ENCODE measurements around the gene TARS2.

TARS2 gene

GRCh38 chr1:150508982-150509381 is 21.8 kb downstream of the TARS2 start:
- no peak for DNase-seq

DNA sequence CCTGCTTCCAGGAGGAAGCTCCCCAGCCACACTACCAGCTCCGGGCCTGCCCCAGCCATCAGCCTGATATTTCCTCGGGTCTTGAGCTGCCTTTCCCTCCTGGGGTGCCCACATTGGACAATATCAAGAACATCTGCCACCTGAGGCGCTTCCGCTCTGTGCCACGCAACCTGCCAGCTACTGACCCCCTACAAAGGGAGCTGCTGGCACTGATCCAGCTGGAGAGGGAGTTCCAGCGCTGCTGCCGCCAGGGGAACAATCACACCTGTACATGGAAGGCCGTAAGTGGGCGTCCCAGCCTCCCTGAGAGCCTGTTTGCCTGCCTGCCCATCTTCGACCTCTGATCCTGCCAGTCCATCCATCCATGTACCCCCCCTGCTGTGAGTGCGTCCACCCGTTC is 24.3 kb downstream of the TARS2 start:
- DNase-seq: no peak

DNA sequence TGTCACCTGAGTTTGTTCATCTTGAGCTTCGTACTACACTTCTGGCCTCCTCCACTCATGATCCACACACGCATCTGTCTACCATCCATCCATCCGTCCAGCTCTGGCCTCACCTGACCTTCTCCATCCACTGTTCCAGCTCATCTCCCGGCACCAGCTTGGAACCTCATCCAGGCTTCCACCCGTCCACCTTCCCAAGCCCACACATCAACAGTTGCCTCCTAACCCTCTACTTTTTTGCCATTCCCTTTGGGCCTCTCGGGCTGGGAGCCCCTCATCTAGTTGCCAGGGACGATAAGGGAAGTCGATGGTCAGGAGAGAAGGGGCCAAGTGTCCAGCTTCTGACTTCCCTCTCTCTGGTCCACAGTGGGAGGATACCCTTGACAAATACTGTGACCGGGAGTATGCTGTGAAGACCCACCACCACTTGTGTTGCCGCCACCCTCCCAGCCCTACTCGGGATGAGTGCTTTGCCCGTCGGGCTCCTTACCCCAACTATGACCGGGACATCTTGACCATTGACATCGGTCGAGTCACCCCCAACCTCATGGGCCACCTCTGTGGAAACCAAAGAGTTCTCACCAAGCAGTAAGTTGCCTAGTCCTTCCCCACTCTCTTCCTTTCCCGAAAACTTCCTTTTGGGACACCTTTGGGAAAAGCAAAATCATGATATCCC is 24.9 kb downstream of the TARS2 start:
- no peak for DNase-seq

GRCh38 chr1:150512846-150513245 is 25.6 kb downstream of the TARS2 start:
- no peak for DNase-seq

DNA sequence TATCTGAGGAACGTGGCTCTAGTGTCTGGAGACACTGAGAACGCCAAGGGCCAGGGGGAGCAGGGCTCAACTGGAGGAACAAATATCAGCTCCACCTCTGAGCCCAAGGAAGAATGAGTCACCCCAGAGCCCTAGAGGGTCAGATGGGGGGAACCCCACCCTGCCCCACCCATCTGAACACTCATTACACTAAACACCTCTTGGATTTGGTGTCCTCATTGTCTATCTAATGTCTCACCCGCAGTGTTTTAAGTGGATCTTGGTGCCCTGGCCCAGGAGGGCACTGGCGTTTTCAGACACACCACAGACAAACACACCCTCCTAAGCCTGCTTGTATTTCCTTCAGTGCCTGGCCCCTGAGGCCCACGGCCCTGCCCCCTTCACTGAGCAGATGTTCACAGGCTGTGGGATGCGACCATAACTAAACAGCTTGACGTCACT is 26.2 kb downstream of the TARS2 start:
- DNase-seq: no peak

- no peak for DNase-seq
These were observed 27.0 kb downstream of the TARS2 start for GRCh38 chr1:150514260-150514659.

DNA sequence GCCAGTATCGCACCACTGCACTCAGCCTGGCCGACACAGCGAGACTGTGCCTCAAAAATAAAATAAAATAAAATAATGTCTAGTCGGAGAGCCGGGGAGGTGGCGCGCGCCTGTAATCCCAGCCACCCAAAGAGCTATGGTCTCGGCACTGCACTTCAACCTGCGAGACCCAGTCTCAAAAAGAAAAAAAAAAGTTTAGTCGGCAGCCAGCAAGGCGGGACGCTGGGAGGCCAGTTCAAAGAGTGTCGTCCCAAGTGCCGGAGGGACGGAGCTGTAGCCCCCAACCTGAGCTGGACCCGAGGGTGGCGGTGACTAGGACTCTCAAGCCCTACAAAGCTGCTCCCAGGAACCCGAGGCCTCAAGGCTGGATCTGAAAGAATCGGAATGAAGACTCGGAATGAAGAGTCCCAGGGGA is 27.7 kb downstream of the TARS2 start:
- no peak for DNase-seq

- peak; percentile 98 to 100 for DNase-seq
These were observed 28.3 kb downstream of the TARS2 start, which contains the start of gene FALEC for GRCh38 chr1:150515328-150516049. Gene FALEC (plus strand): TSS chr1:150515752.

DNA sequence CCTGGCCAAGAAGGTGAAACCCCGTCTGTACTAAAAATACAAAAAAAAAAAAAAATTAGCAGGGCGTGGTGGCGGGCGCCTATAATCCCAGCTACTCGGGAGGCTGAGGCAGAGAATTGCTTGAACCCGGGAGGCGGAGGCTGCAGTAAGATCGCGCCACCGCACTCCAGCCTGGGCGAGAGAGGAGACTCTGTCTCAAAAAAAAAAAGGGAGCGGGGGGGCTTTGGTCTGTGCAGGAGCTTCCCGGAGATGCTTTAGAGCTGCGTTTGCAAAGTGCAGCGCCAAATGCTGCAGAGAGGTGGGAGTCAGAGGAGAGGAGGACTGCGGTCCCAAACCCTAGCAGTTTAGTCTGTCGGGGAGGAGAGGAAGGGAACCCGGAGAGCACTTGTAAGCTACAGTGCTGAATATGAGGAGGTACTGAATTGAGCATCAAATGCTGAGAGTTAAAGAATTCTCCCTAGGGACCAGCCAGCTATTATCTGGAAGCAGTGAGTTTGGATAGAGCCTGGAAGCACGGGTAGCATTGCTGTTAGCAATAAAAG is 28.9 kb downstream of the TARS2 start:
- peak; percentile 43 to 73 for DNase-seq

DNA sequence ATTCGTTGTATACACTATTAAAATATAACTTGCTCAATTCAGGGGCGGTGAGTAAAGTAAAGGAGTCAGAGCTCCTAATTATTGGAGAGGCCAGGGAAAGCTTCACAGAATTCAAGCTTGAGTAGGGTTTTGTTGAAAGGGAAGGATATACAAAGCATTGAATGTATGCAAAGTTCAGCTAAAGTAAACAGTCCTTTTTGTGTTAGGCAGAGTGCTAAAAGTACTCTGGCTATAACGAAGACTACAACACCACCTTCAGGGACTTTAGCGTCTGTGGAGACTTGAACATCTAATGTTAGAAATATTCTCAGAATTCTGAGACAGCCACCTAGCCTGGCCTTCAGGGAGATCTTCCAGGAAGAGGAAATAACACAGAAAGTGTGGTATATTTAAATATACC is 29.4 kb downstream of the TARS2 start:
- peak in 1 of 2 experiments; percentile 73 for DNase-seq

- no peak for DNase-seq
These were observed 34.2 kb downstream of the TARS2 start for GRCh38 chr1:150521196-150521968.

DNA sequence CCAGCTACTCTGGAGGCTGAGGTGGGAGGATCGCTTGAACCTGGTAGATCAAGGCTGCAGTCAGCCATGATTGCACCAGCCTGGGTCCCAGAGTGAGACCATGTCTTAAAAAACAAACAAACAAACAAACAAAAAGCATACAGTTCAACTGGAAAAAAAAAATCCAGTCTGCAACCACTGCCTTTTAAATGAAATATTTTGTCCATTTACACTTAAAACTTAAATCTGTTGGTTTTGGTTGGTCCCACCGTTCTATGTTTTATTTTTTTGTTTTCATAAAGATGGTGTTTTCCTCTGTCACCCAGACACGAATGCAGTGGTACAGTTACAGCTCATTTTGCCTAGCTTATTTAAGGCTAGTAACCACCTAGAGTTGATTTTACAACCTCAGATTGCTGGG is 38.1 kb downstream of the TARS2 start:
- no peak for DNase-seq

- DNase-seq: no peak
These were observed 41.0 kb downstream of the TARS2 start for GRCh38 chr1:150528196-150528595.

GRCh38 chr1:150529017-150529416 is 41.8 kb downstream of the TARS2 start:
- DNase-seq: no peak

DNA sequence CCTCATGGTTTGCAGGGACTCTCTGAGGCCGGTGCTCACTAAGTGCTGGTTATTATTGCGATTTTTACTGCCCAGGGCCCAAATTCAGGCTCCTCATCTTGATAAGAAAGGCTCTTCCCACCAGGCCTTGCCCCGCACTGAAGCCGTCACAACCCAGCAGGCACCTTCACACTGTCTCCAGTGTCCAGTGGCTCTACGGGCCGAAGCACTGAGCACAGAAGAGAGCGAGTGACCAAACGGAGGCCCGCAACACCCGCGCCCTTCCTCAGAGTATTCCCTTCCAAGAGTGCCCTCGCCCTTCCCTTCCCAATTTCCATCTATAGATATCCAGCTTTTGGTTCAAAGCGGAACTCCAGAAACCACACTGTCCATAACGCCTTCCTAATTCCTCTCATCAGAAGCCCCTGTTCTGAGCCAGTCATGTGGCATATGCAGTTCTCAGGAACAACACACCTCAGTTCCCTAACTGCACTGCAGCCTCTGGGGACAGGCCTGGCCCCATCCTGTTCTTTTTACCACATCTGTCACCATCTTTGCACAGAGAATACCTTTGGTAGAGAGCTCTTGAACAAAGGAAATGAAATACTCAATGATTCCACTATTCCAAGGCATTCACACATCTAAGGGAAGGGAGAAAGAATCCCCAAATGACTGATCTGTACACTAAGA is 43.4 kb downstream of the TARS2 start:
- DNase-seq: no peak

- no peak for DNase-seq
These were observed 45.6 kb downstream of the TARS2 start for GRCh38 chr1:150532860-150533259.

DNA sequence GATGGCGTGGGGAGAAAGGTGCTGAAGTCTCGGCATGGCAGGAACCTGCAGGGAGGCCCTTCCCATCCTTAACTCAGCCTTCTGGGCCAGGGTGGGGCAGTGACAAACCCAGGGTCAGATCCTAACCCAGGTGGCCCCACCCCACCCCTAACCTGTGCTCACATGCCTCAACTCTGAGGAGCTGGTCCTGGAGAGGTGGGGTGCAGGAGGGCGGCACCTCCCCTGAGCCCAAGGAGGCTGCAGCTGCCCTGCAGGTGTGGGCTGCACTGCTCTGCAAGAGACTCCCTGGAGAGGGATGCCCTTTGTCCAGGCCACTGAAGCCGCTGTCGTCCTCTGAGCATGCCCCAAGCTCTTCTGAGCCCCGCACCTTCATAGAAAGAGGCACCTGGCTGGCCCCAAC is 46.8 kb downstream of the TARS2 start:
- DNase-seq: no peak

DNA sequence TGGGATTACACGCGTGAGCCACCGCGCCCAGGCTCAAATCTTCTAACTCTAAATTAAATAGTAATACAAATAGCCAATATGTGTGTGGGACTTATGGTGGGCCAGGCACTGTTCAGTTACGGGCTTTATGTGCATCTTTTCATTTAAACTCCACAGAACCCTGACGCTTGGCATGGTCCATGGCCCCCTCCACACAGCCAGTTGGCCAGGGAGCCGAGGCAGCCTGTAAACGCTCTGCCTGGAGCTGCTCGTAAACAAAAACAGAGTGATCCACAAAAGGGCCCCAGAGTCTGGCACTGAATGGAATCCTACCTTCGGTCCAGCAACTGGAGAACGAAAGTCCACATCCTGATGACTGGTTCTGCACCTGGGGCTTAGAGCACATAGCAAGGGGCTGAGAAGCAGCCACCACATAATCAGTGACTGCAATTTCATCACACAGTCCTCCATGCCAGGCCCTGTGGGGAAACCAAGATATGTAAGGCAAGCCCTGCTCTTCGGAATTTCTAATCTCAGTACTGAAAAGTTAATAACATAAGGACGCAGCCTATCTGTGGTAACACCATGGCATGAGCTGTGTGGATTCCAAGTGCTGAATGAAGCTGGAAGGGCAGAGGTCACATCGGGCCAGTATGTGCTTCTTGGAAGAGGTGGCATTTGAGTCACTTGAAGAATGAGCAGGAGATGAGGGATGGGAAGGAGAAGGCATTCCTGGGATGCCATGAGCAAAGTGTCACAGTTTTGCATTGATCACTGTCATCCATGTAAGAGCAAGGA is 48.5 kb downstream of the TARS2 start:
- no peak for DNase-seq

DNA sequence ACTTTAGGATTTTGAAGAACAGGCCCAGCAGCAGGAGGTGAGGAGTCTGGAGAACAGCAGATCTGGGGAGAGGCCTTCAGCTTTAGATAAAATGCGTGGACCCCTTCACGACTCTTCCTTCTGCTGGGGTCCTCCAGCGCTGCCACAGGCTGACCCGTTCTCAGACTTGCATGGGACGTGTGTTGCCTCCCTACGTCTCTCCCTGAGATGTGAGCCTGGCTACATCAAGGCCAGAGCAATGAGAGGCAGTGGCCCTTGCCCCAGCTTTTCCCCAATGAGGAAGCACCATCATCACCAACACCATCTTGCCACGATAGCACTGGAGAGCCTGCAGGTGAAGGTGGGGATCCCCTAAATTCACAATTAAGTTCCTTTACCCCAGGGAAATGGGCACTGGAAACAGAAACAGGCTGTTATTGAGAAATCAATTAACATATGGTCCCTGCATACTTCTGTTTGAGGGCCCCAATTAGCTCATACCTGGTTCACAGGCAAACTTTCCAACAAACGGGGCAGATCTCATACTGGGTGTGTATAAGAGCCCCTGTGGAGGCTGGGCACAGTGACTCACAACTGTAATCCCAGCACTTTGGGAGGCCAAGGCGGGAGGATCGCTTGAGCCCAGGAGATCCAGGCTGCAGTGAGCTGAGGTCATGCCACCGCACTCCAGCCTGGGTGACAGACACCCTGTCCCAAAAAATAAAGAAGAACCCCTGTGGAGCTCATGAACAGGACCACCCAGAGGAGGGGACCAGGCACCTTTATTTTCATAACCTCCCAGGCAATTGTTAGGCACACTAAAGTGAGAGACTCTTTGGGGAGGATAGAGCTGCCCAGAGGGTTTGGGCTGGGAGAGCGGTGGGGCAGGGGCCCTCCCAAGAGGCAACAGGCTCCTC is 49.9 kb downstream of the TARS2 start:
- DNase-seq: no peak

DNA sequence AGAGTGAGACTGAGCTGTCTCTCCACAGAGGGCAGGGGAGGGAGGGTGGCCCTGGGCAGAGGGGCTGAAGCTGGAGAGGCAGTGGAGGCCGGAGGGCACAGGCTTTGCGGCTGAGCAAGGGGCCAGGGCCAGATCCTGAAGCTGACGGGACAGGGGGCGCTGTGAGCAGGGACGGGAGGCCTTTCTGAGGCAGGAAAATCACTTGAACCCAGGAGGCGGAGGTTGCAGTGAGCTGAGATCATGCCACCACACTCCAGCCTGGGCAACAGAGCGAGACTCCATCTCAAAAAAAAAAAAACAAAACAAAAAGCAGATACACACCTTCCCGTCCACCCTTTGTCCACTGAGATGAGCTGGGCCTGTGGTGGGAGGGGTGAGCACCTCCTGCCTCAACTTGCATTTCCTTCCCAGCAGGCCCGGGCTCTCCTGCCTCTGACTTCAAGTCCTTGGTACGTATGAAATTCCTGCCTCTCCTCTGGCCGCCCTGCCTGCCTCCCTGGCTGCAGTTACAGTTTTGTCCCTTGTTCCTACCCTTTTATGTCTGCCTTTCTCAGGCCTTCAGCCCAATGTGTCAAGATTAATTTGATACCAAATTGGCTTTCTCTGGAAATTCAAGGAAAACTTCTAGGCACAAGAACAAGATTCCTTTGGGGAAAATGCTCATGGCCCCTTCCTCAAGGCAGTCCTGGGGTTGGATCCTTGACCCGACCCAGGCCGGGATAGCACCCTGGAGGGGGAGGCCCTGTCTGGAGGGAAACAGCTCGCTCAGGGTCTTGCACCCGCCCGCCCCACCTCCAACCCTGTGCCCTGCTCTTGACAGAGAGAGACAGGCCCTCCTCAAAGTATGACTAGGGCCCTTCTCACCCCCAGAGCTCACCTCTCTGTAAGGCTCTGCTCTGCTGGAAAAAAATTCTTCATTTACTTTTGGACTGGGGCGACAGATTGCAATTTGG is 50.8 kb downstream of the TARS2 start:
- DNase-seq: no peak

Measured in NCI-H187 (cell line).